HepG2 (cell line): ENCODE data around the gene ARTN. TPM values are rescaled to one million over a fixed set of nuclear protein-coding genes. Genes with fewer than 3 reads are reported as not detected.
A peak's percentile ranks its signal among the peaks of the same experiment; 100 is the strongest.

ENCODE experiments used
- FOXO1 ChIP-seq: sonication (generic); formaldehyde crosslinking; IDR thresholded peaks from 2 replicates; pipeline ENCODE4 v1.4.0; 2020; ENCODE audit warnings: missing genetic modification reagents
- HES4 ChIP-seq: sonication (generic); formaldehyde crosslinking; IDR thresholded peaks from 2 replicates; pipeline ENCODE4 v1.9.0; 2021; ENCODE audit warnings: mild to moderate bottlenecking, missing genetic modification reagents, borderline replicate concordance
- KDM6A ChIP-seq: IDR thresholded peaks from 2 replicates; pipeline ENCODE4 v1.6.1; 2016; ENCODE audit warnings: low read depth
- MAFK ChIP-seq, 2 experiments: IDR thresholded peaks in 1 of 2; conservative IDR thresholded peaks in 1 of 2; 2 replicates each; pipeline ENCODE4 v1.6.1; 2011; ENCODE audit warnings: improper control_type of control experiment in 2 of 2, low read length in 2 of 2
- MYC ChIP-seq: sonication (generic); formaldehyde crosslinking; IDR thresholded peaks from 2 replicates; pipeline ENCODE4 v1.9.0; 2021; ENCODE audit warnings: missing genetic modification reagents, borderline replicate concordance
- NFIB ChIP-seq: sonication (generic); formaldehyde crosslinking; IDR thresholded peaks from 2 replicates; pipeline ENCODE4 v1.9.0; 2021; ENCODE audit warnings: missing genetic modification reagents, mild to moderate bottlenecking, borderline replicate concordance
- ONECUT2 ChIP-seq: sonication (generic); formaldehyde crosslinking; IDR thresholded peaks from 2 replicates; pipeline ENCODE4 v1.4.0; 2020; ENCODE audit warnings: missing genetic modification reagents
- RFX1 ChIP-seq: fragments of 450-650 bp; IDR thresholded peaks from 2 replicates; pipeline ENCODE4 v1.6.1; 2017
- SAFB2 ChIP-seq: sonication (generic); formaldehyde crosslinking; IDR thresholded peaks from 2 replicates; pipeline ENCODE4 v1.5.1; 2020; ENCODE audit warnings: missing genetic modification reagents, low read depth, mild to moderate bottlenecking, borderline replicate concordance
- ZFP90 ChIP-seq: sonication (generic); formaldehyde crosslinking; IDR thresholded peaks from 2 replicates; pipeline ENCODE4 v1.8.0; 2022; ENCODE audit warnings: missing genetic modification reagents, mild to moderate bottlenecking, inconsistent platforms, borderline replicate concordance
- ZNF234 ChIP-seq: sonication (generic); formaldehyde crosslinking; conservative IDR thresholded peaks from 2 replicates; pipeline ENCODE4 v1.5.1; 2020; ENCODE audit warnings: mild to moderate bottlenecking, missing genetic modification reagents
- ZNF326 ChIP-seq: sonication (generic); formaldehyde crosslinking; IDR thresholded peaks from 2 replicates; pipeline ENCODE4 v1.4.0; 2020; ENCODE audit warnings: missing genetic modification reagents, borderline replicate concordance
- ZNF34 ChIP-seq: sonication (generic); formaldehyde crosslinking; IDR thresholded peaks from 2 replicates; pipeline ENCODE4 v1.4.0; 2020; ENCODE audit warnings: mild to moderate bottlenecking, missing genetic modification reagents, borderline replicate concordance
- ZNF543 ChIP-seq: sonication (generic); formaldehyde crosslinking; IDR thresholded peaks from 2 replicates; pipeline ENCODE4 v1.4.0; 2020; ENCODE audit warnings: mild to moderate bottlenecking, missing genetic modification reagents
- ZNF557 ChIP-seq: sonication (generic); formaldehyde crosslinking; IDR thresholded peaks from 2 replicates; pipeline ENCODE4 v1.4.0; 2020; ENCODE audit warnings: missing genetic modification reagents
- ZSCAN21 ChIP-seq: sonication (generic); formaldehyde crosslinking; IDR thresholded peaks from 2 replicates; pipeline ENCODE4 v1.8.0; 2022; ENCODE audit warnings: mild to moderate bottlenecking, missing genetic modification reagents, moderate library complexity, borderline replicate concordance
- polyA plus RNA-seq, 8 experiments: library from polyadenylated mRNA; depleted of rRNA in 3 of 8; stranded (reverse) in 7 of 8; unstranded in 1 of 8; fragments of >200 nt; fragmentation: Illumina TruSeq in 4 of 8; extraction: Trizol in 4 of 8; gene quantifications; 2 replicates each; pipeline versions ENCODE4 v1.2.1 to v1.2.3, GENCODE V29; 2011 to 2016; ENCODE audit warnings: low read depth in 4 of 8, missing spikeins in 1 of 8, mixed read lengths in 1 of 8; ENCODE audit not compliant: insufficient read depth in 1 of 8
- total RNA-seq, 5 experiments: library from RNA; depleted of rRNA; stranded (reverse); fragments of >200 nt; fragmentation: Illumina TruSeq; extraction: Trizol; gene quantifications; 2 replicates each; pipeline ENCODE4 v1.2.3, GENCODE V29; 2016; ENCODE audit warnings: low read depth in 1 of 5
- TF ChIP-seq, protein P1 (sequence below): sonication (generic); formaldehyde crosslinking; IDR thresholded peaks from 2 replicates; pipeline ENCODE4 v1.5.1; 2020; ENCODE audit warnings: mild to moderate bottlenecking, missing genetic modification reagents, borderline replicate concordance
- TF ChIP-seq, protein P2 (sequence below): sonication (generic); formaldehyde crosslinking; IDR thresholded peaks from 2 replicates; pipeline ENCODE4 v1.5.1; 2020; ENCODE audit warnings: missing genetic modification reagents, mild to moderate bottlenecking, borderline replicate concordance
- TF ChIP-seq, protein P3 (sequence below): IDR thresholded peaks from 2 replicates; pipeline ENCODE4 v1.6.1; 2018; ENCODE audit warnings: missing genetic modification reagents, mild to moderate bottlenecking, missing compliant biosample characterization
- TF ChIP-seq, protein P4 (sequence below): sonication (generic); formaldehyde crosslinking; IDR thresholded peaks from 2 replicates; pipeline ENCODE4 v1.4.0; 2020; ENCODE audit warnings: missing genetic modification reagents, borderline replicate concordance
- TF ChIP-seq, protein P5 (sequence below): sonication (generic); formaldehyde crosslinking; IDR thresholded peaks from 2 replicates; pipeline ENCODE4 v1.4.0; 2020; ENCODE audit warnings: missing genetic modification reagents

ARTN gene
- total and polyA plus RNA-seq, 2 of the 13 experiments (the other 11 are each of a cell fraction or from before 2014, with no cell fraction given) = 0.11 to 0.62 TPM

DNA sequence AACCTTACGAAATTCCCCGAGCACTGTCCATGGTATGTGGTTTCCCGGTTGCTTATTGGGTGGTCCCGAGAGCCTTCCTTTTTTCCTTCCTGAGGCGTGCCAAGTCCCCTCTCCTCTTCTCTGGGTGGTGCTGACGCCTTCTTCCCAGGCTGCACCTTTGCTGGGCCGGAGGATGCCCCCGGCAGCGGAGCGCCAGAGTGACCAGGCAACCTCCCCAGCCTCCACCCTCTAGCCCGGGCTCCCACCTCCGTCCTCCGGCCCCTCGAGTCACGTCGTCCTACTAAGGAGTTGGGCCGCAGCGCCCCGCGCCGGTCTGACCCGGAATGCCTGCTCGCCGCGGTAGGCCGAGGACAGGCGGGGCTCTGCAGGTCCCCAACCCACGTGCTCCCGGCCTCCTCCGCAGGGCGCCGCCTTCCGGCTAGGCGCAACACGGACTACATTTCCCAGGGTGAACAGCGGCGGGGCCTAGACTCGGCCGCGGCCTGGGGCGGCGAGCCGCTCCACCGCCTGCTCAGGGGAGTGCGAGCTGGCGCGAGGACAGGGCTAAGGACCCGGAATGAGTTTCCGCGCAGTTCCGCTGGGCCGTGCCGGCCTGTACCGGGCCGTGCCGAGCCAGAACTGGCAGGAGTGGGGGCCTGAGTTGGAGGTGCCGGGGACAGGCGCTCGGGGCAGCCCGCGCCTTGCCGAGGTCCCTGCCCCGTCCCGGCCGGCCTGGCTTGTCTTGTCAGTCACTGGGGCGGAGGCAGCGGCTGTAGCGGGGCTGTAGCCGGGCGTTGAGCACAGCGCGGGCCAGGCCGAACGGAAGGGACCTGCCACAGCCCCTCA, 12.8 kb downstream of the ARTN start, which contains the start of gene IPO13 (continued):
- 0 out of 2 replicates have a peak, but pooled peaks have one; percentile 14 for TF ChIP-seq ONECUT2 (CRISPR knock-in tag)
- TF ChIP-seq, protein P1, sequence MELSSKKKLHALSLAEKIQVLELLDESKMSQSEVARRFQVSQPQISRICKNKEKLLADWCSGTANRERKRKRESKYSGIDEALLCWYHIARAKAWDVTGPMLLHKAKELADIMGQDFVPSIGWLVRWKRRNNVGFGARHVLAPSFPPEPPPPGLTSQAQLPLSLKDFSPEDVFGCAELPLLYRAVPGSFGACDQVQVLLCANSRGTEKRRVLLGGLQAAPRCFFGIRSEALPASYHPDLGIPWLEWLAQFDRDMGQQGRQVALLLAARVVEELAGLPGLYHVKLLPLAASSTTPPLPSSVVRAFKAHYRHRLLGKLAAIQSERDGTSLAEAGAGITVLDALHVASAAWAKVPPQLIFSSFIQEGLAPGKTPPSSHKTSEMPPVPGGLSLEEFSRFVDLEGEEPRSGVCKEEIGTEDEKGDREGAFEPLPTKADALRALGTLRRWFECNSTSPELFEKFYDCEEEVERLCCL (CRISPR knock-in tag) = no peak
- TF ChIP-seq MAFK (conservative IDR thresholded peaks at IDR 0.05 in 1 of 2, IDR thresholded peaks at IDR 0.05 in 1 of 2; ENCODE audit: low read length in 2 of 2) = no peak
- no peak for TF ChIP-seq ZNF326
- TF ChIP-seq SAFB2 = peak; percentile 78
- TF ChIP-seq, protein P2, sequence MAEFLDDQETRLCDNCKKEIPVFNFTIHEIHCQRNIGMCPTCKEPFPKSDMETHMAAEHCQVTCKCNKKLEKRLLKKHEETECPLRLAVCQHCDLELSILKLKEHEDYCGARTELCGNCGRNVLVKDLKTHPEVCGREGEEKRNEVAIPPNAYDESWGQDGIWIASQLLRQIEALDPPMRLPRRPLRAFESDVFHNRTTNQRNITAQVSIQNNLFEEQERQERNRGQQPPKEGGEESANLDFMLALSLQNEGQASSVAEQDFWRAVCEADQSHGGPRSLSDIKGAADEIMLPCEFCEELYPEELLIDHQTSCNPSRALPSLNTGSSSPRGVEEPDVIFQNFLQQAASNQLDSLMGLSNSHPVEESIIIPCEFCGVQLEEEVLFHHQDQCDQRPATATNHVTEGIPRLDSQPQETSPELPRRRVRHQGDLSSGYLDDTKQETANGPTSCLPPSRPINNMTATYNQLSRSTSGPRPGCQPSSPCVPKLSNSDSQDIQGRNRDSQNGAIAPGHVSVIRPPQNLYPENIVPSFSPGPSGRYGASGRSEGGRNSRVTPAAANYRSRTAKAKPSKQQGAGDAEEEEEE (CRISPR knock-in tag) = no peak; the same call in 1 of the 2 replicates
- peak; percentile 99 for TF ChIP-seq MYC (CRISPR knock-in tag)
- TF ChIP-seq ZNF557 = 0 out of 2 replicates have a peak, but pooled peaks have one; percentile 53
- no peak for TF ChIP-seq NFIB
- TF ChIP-seq, protein P3, sequence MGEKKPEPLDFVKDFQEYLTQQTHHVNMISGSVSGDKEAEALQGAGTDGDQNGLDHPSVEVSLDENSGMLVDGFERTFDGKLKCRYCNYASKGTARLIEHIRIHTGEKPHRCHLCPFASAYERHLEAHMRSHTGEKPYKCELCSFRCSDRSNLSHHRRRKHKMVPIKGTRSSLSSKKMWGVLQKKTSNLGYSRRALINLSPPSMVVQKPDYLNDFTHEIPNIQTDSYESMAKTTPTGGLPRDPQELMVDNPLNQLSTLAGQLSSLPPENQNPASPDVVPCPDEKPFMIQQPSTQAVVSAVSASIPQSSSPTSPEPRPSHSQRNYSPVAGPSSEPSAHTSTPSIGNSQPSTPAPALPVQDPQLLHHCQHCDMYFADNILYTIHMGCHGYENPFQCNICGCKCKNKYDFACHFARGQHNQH (CRISPR knock-in tag) = peak; percentile 81; the same call in 1 of the 2 replicates
- peak; percentile 61; the same call in 1 of the 2 replicates for TF ChIP-seq HES4 (CRISPR knock-in tag)
- no peak for TF ChIP-seq RFX1
- TF ChIP-seq, protein P4, sequence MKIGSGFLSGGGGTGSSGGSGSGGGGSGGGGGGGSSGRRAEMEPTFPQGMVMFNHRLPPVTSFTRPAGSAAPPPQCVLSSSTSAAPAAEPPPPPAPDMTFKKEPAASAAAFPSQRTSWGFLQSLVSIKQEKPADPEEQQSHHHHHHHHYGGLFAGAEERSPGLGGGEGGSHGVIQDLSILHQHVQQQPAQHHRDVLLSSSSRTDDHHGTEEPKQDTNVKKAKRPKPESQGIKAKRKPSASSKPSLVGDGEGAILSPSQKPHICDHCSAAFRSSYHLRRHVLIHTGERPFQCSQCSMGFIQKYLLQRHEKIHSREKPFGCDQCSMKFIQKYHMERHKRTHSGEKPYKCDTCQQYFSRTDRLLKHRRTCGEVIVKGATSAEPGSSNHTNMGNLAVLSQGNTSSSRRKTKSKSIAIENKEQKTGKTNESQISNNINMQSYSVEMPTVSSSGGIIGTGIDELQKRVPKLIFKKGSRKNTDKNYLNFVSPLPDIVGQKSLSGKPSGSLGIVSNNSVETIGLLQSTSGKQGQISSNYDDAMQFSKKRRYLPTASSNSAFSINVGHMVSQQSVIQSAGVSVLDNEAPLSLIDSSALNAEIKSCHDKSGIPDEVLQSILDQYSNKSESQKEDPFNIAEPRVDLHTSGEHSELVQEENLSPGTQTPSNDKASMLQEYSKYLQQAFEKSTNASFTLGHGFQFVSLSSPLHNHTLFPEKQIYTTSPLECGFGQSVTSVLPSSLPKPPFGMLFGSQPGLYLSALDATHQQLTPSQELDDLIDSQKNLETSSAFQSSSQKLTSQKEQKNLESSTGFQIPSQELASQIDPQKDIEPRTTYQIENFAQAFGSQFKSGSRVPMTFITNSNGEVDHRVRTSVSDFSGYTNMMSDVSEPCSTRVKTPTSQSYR (CRISPR knock-in tag) = peak; percentile 6; the same call in 1 of the 2 replicates
- TF ChIP-seq ZNF234 (CRISPR knock-in tag) = peak; percentile 37; the same call in 1 of the 2 replicates
- TF ChIP-seq ZFP90 (CRISPR knock-in tag) = no peak; the same call in 1 of the 2 replicates
- peak; percentile 72; the same call in 1 of the 2 replicates for TF ChIP-seq ZNF34 (CRISPR knock-in tag)
- TF ChIP-seq, protein P5, sequence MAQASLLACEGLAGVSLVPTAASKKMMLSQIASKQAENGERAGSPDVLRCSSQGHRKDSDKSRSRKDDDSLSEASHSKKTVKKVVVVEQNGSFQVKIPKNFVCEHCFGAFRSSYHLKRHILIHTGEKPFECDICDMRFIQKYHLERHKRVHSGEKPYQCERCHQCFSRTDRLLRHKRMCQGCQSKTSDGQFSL = no peak; the same call in 1 of the 2 replicates
- TF ChIP-seq ZNF543 (CRISPR knock-in tag) = peak; percentile 92
- peak; percentile 36; the same call in 1 of the 2 replicates for TF ChIP-seq KDM6A
- peak; percentile 61 for TF ChIP-seq ZSCAN21 (CRISPR knock-in tag)
- TF ChIP-seq FOXO1 (CRISPR knock-in tag) = peak; percentile 54; the same call in 1 of the 2 replicates
